ENCODE data around the gene BCLAF1. TPM values are rescaled to one million over a fixed set of nuclear protein-coding genes. Genes with fewer than 3 reads are reported as not detected.

The BCLAF1 gene
- total and polyA plus RNA-seq, 2 experiments from 2014 or later, result 133 to 151 TPM

DNA sequence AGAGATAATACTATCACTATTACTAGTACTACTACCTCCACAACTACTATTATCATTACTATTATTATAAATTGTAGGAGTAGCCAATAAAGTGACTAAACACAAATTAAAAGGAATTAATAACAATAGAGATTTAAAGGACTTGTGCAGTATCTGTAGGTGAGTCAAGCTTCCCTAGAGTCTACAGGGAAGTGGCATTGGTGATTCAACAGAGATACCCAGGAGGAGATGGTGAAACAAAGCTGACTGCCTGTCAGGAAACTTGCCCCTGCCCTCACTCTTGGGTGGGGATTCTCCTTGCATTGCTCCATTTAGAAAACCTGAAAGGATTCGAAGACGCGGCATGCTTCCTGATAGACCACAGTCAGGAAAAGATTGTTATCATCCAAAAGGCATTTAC lies 23.3 kb upstream of the BCLAF1 start (continued):
- TF ChIP-seq CREB1 (CRISPR knock-in tag; IDR thresholded peaks at IDR 0.05; ENCODE audit: low read depth) (no peak), ZNF331 (CRISPR knock-in tag; IDR thresholded peaks at IDR 0.05; ENCODE audit: low read depth) (no peak), POLR2AphosphoS5 (IDR thresholded peaks at IDR 0.05; ENCODE audit: low read depth) (no peak), EZH2 (IDR thresholded peaks at IDR 0.05; ENCODE audit: low read depth, unreplicated experiment) (no peak), NANOG (IDR thresholded peaks at IDR 0.05; ENCODE audit: borderline replicate concordance) (no peak), EZH2phosphoT487 (IDR thresholded peaks at IDR 0.05; ENCODE audit: unreplicated experiment) (no peak), ZNF114 (CRISPR knock-in tag; IDR thresholded peaks at IDR 0.05) (no peak), JUNB (IDR thresholded peaks at IDR 0.05; ENCODE audit: unreplicated experiment) (no peak)
- TF ChIP-seq, protein P1, sequence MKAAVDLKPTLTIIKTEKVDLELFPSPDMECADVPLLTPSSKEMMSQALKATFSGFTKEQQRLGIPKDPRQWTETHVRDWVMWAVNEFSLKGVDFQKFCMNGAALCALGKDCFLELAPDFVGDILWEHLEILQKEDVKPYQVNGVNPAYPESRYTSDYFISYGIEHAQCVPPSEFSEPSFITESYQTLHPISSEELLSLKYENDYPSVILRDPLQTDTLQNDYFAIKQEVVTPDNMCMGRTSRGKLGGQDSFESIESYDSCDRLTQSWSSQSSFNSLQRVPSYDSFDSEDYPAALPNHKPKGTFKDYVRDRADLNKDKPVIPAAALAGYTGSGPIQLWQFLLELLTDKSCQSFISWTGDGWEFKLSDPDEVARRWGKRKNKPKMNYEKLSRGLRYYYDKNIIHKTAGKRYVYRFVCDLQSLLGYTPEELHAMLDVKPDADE (IDR thresholded peaks at IDR 0.05), result no peak
- TF ChIP-seq, protein P2, sequence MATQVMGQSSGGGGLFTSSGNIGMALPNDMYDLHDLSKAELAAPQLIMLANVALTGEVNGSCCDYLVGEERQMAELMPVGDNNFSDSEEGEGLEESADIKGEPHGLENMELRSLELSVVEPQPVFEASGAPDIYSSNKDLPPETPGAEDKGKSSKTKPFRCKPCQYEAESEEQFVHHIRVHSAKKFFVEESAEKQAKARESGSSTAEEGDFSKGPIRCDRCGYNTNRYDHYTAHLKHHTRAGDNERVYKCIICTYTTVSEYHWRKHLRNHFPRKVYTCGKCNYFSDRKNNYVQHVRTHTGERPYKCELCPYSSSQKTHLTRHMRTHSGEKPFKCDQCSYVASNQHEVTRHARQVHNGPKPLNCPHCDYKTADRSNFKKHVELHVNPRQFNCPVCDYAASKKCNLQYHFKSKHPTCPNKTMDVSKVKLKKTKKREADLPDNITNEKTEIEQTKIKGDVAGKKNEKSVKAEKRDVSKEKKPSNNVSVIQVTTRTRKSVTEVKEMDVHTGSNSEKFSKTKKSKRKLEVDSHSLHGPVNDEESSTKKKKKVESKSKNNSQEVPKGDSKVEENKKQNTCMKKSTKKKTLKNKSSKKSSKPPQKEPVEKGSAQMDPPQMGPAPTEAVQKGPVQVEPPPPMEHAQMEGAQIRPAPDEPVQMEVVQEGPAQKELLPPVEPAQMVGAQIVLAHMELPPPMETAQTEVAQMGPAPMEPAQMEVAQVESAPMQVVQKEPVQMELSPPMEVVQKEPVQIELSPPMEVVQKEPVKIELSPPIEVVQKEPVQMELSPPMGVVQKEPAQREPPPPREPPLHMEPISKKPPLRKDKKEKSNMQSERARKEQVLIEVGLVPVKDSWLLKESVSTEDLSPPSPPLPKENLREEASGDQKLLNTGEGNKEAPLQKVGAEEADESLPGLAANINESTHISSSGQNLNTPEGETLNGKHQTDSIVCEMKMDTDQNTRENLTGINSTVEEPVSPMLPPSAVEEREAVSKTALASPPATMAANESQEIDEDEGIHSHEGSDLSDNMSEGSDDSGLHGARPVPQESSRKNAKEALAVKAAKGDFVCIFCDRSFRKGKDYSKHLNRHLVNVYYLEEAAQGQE (IDR thresholded peaks at IDR 0.05; ENCODE audit: unreplicated experiment), result no peak
- TF ChIP-seq, protein P3, sequence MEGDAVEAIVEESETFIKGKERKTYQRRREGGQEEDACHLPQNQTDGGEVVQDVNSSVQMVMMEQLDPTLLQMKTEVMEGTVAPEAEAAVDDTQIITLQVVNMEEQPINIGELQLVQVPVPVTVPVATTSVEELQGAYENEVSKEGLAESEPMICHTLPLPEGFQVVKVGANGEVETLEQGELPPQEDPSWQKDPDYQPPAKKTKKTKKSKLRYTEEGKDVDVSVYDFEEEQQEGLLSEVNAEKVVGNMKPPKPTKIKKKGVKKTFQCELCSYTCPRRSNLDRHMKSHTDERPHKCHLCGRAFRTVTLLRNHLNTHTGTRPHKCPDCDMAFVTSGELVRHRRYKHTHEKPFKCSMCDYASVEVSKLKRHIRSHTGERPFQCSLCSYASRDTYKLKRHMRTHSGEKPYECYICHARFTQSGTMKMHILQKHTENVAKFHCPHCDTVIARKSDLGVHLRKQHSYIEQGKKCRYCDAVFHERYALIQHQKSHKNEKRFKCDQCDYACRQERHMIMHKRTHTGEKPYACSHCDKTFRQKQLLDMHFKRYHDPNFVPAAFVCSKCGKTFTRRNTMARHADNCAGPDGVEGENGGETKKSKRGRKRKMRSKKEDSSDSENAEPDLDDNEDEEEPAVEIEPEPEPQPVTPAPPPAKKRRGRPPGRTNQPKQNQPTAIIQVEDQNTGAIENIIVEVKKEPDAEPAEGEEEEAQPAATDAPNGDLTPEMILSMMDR (conservative IDR thresholded peaks at IDR 0.05; ENCODE audit: low read depth in 2 of 2), result no peak

DNA sequence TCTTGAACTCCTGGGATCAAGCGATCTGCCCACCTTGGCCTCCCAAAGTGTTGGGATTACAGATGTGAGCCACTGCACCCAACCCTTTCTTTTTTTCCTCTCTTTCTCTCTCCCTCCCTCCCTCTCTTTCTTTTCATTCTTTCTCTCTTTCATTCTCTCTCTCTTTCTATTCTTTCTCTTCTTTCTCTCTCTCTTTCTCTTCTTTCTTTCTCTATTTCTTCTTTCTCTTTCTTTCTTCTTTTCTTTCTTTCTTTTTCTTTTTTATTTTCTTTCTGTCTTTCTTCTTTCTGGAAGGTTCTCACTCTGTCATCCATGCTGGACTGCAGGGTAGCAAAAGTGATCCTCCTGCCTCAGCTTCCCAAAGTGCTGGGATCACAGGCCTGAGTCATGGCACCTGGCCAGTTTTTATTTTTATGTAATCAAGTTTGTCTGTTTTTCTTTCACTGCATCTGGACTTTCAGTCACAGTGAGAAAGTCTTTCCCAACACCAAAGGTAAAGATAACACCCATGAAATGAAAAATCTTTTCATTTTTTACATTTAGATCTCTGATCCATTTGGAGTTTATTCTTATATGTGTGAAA lies 20.2 kb upstream of the BCLAF1 start:
- H3K36me3 ChIP-seq (ENCODE audit: insufficient read depth), result no peaks in the 10 kb centered on the region
- no peaks in the 10 kb centered on the region for H4K20me1 ChIP-seq (replicated peaks; ENCODE audit: insufficient read depth)
- no peak overlapping the region for H3K27ac ChIP-seq (ENCODE audit: low read depth)
- no peaks in the 10 kb centered on the region for H3K79me2 ChIP-seq (replicated peaks; ENCODE audit: insufficient read depth)
- no peaks in the 10 kb centered on the region for H3K27me3 ChIP-seq (ENCODE audit: insufficient read depth)
- no peak for ATAC-seq
- H2AFZ ChIP-seq, result peak overlapping the region; percentile 56; the same call in 1 of the 2 replicates
- H3K9me3 Mint-ChIP-seq, result no peaks in the 10 kb centered on the region
- no peak overlapping the region for H3K4me2 ChIP-seq
- H3K27me3 Mint-ChIP-seq (ENCODE audit: insufficient read depth, low read depth, poor library complexity), result peaks cover 8% of the 10 kb centered on the region
- H3K4me3 Mint-ChIP-seq, result no peak overlapping the region
- no peaks in the 10 kb centered on the region for H3F3A ChIP-seq (replicated peaks; ENCODE audit: low read depth)
- H3K4me3 ChIP-seq, result no peak overlapping the region
- no peaks in the 10 kb centered on the region for H3K4me1 Mint-ChIP-seq
- H3K9me2 ChIP-seq (ENCODE audit: insufficient read depth), result 0 out of 2 replicates have a peak, but pooled peaks cover 5% of the 10 kb centered on the region
- H3K4me1 ChIP-seq (ENCODE audit: insufficient read depth), result no peaks in the 10 kb centered on the region
- DNase-seq (ENCODE audit: low spot score), result no peak
- no peak overlapping the region for H3K27ac Mint-ChIP-seq
- H3K36me3 Mint-ChIP-seq (ENCODE audit: low read depth), result no peaks in the 10 kb centered on the region
- TF ChIP-seq ZNF331 (CRISPR knock-in tag; IDR thresholded peaks at IDR 0.05; ENCODE audit: low read depth) (no peak), CREB1 (CRISPR knock-in tag; IDR thresholded peaks at IDR 0.05; ENCODE audit: low read depth) (no peak), EZH2 (IDR thresholded peaks at IDR 0.05; ENCODE audit: low read depth, unreplicated experiment) (no peak), EZH2phosphoT487 (IDR thresholded peaks at IDR 0.05; ENCODE audit: unreplicated experiment) (no peak), POLR2AphosphoS5 (IDR thresholded peaks at IDR 0.05; ENCODE audit: low read depth) (no peak)
- TF ChIP-seq, protein P2 (IDR thresholded peaks at IDR 0.05; ENCODE audit: unreplicated experiment), result no peak
- TF ChIP-seq, protein P1 (IDR thresholded peaks at IDR 0.05), result no peak

Measured in GM23338 (cell line).